ENCODE measurements around the gene ASB9.
"Not testable (repeated sequence)": the region's sequence is repeated elsewhere in the genome, so short reads cannot be mapped to it uniquely, and the experiment has no call there.

Gene ASB9

GRCh38 chrX:15240414-15240813, 29.5 kb downstream of the ASB9 start:
- no peak for DNase-seq

- DNase-seq, result no peak
Observed at GRCh38 chrX:15236146-15236545, 33.7 kb downstream of the ASB9 start.

- DNase-seq, result no peak
Observed at GRCh38 chrX:15235001-15235400, 34.9 kb downstream of the ASB9 start.

GRCh38 chrX:15233416-15234015, 36.4 kb downstream of the ASB9 start:
- no peak for DNase-seq

- DNase-seq, result no peak
Observed at GRCh38 chrX:15224747-15225146, 45.1 kb downstream of the ASB9 start.

- no peak for DNase-seq
Observed at GRCh38 chrX:15221321-15221720, 48.6 kb downstream of the ASB9 start.

GRCh38 chrX:15217161-15217560, 52.7 kb downstream of the ASB9 start:
- no peak for DNase-seq

GRCh38 chrX:15216280-15216679, 53.6 kb downstream of the ASB9 start:
- DNase-seq, result no peak

- no peak for DNase-seq
Observed at GRCh38 chrX:15215366-15215765, 54.5 kb downstream of the ASB9 start.

- DNase-seq, result no peak
Observed at GRCh38 chrX:15214588-15214987, 55.3 kb downstream of the ASB9 start.

GRCh38 chrX:15209096-15209495, 60.8 kb downstream of the ASB9 start:
- DNase-seq, result no peak

GRCh38 chrX:15207994-15208393, 61.9 kb downstream of the ASB9 start:
- no peak for DNase-seq

- DNase-seq, result no peak
Observed at GRCh38 chrX:15207384-15207783, 62.5 kb downstream of the ASB9 start.

GRCh38 chrX:15206306-15206705, 63.6 kb downstream of the ASB9 start:
- DNase-seq, result no peak

GRCh38 chrX:15204130-15204751, 65.6 kb downstream of the ASB9 start:
- DNase-seq, result no peak

- no peak for DNase-seq
Observed at GRCh38 chrX:15203694-15204093, 66.2 kb downstream of the ASB9 start.

GRCh38 chrX:15202454-15203177, 67.3 kb downstream of the ASB9 start:
- no peak for DNase-seq

GRCh38 chrX:15200871-15201270, 69.0 kb downstream of the ASB9 start:
- DNase-seq, result no peak

- not testable (repeated sequence) for DNase-seq
Observed at GRCh38 chrX:15198608-15199202, 71.2 kb downstream of the ASB9 start.

- no peak for DNase-seq
Observed at GRCh38 chrX:15194146-15194545, 75.7 kb downstream of the ASB9 start.
